ENCODE results near the gene TRMT13.

The TRMT13 gene

DNA sequence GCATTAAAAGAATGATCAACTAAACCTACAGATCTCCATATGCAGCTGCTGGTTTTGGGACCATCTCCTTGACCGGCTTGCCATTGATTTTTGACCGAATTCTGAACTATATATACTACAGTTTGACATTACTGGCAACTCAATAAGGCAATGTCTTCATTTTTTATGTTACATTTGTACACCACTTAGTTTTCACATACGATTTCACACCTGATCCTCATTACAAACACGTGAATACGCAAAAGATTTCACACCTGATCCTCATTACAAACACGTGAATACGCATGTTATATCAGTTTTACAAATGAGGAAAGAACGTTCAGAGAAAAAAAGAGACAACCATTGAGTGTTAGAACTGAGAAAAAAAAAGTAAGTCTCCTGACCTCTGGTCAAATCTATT lies 1.3 kb upstream of the TRMT13 start:
- peak overlapping the region; percentile 68 for H3K9ac ChIP-seq (ENCODE audit: low read length)
- TF ChIP-seq EZH2 (IDR thresholded peaks at IDR 0.05; ENCODE audit: borderline replicate concordance, low read length): no peak
- no peak for TF ChIP-seq CTCF (IDR thresholded peaks at IDR 0.05; ENCODE audit: low read length)
- H3K36me3 ChIP-seq (ENCODE audit: insufficient read depth, low read length): peaks cover 5% of the 10 kb centered on the region; the same call in 1 of the 2 replicates
- peaks cover 42% of the 10 kb centered on the region for H3K4me1 ChIP-seq (ENCODE audit: insufficient read depth, low read length, severe bottlenecking)
- no peak overlapping the region for H2AFZ ChIP-seq (ENCODE audit: low read length)
- no peaks in the 10 kb centered on the region for H3K9me3 ChIP-seq (ENCODE audit: low read length)
- H3K27ac ChIP-seq (ENCODE audit: low read depth, low read length, poor library complexity, severe bottlenecking): no peak overlapping the region
- no peaks in the 10 kb centered on the region for H4K20me1 ChIP-seq (ENCODE audit: insufficient read depth, low read length)
- peak overlapping the region; percentile 74 for H3K4me3 ChIP-seq (ENCODE audit: low read depth, low read length, poor library complexity, severe bottlenecking)
- peak overlapping the region; percentile 95 for H3K4me2 ChIP-seq (ENCODE audit: low read length)
- H3K79me2 ChIP-seq (ENCODE audit: insufficient read depth, low read length): peaks cover 81% of the 10 kb centered on the region
- H3K9me2 ChIP-seq (ENCODE audit: low read depth, low read length): no peaks in the 10 kb centered on the region
- no peaks in the 10 kb centered on the region for H3K27me3 ChIP-seq (ENCODE audit: insufficient read depth, low read length)
- H3F3A ChIP-seq (ENCODE audit: insufficient read depth, low read length): no peaks in the 10 kb centered on the region

DNA sequence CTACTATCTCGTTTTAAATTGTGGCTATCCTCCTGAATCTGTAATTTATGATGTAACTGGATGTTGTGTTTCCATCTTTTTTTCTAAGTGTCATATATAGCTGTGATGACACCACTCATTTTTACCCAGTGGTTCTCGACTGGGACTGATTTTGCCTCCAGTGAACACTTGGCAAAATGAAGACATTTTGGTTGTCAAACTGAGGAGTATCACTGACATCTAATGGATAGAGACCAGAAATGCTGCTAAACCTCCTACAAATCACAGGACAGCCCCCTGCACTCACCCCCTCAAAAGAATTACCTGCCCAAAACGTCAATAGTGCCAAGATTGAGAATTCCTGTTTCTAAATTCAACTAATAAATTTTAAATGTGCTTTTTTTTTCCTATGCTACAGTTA lies 1.9 kb downstream of the TRMT13 start:
- peak overlapping the region; percentile 79 for H3K4me2 ChIP-seq (ENCODE audit: low read length)

GRCh38 chr1:100137602-100138001 lies 4.6 kb downstream of the TRMT13 start:
- H3K27me3 ChIP-seq (ENCODE audit: insufficient read depth, low read length): no peaks in the 10 kb centered on the region
- no peak overlapping the region for H3K4me3 ChIP-seq (ENCODE audit: low read depth, low read length, poor library complexity, severe bottlenecking)
- H4K20me1 ChIP-seq (ENCODE audit: insufficient read depth, low read length): no peaks in the 10 kb centered on the region
- H2AFZ ChIP-seq (ENCODE audit: low read length): no peak overlapping the region
- no peak for TF ChIP-seq EZH2 (IDR thresholded peaks at IDR 0.05; ENCODE audit: borderline replicate concordance, low read length)
- no peak for TF ChIP-seq CTCF (IDR thresholded peaks at IDR 0.05; ENCODE audit: low read length)
- peaks cover 16% of the 10 kb centered on the region for H3K4me1 ChIP-seq (ENCODE audit: insufficient read depth, low read length, severe bottlenecking)
- H3K79me2 ChIP-seq (ENCODE audit: insufficient read depth, low read length): peaks cover 25% of the 10 kb centered on the region
- no peak overlapping the region for H3K4me2 ChIP-seq (ENCODE audit: low read length)
- no peaks in the 10 kb centered on the region for H3F3A ChIP-seq (ENCODE audit: insufficient read depth, low read length)
- no peaks in the 10 kb centered on the region for H3K9me3 ChIP-seq (ENCODE audit: low read length)
- no peak overlapping the region for H3K9ac ChIP-seq (ENCODE audit: low read length)
- H3K36me3 ChIP-seq (ENCODE audit: insufficient read depth, low read length): peaks cover 63% of the 10 kb centered on the region
- H3K27ac ChIP-seq (ENCODE audit: low read depth, low read length, poor library complexity, severe bottlenecking): no peak overlapping the region
- no peaks in the 10 kb centered on the region for H3K9me2 ChIP-seq (ENCODE audit: low read depth, low read length)

More for the DNA sequence above, 1.9 kb downstream of the TRMT13 start:
- H3K79me2 ChIP-seq (ENCODE audit: insufficient read depth, low read length): peaks cover 52% of the 10 kb centered on the region
- peak overlapping the region; percentile 74 for H3K4me3 ChIP-seq (ENCODE audit: low read depth, low read length, poor library complexity, severe bottlenecking)
- no peaks in the 10 kb centered on the region for H3K27me3 ChIP-seq (ENCODE audit: insufficient read depth, low read length)
- no peak overlapping the region for H2AFZ ChIP-seq (ENCODE audit: low read length)
- H3K9me3 ChIP-seq (ENCODE audit: low read length): no peaks in the 10 kb centered on the region
- no peak overlapping the region for H3K27ac ChIP-seq (ENCODE audit: low read depth, low read length, poor library complexity, severe bottlenecking)
- H3F3A ChIP-seq (ENCODE audit: insufficient read depth, low read length): no peaks in the 10 kb centered on the region
- no peaks in the 10 kb centered on the region for H3K9me2 ChIP-seq (ENCODE audit: low read depth, low read length)
- H3K4me1 ChIP-seq (ENCODE audit: insufficient read depth, low read length, severe bottlenecking): peaks cover 38% of the 10 kb centered on the region
- H3K9ac ChIP-seq (ENCODE audit: low read length): no peak overlapping the region; the same call in 1 of the 2 replicates
- H3K36me3 ChIP-seq (ENCODE audit: insufficient read depth, low read length): peaks cover 36% of the 10 kb centered on the region
- peak; percentile 27; the same call in 1 of the 2 replicates for TF ChIP-seq CTCF (IDR thresholded peaks at IDR 0.05; ENCODE audit: low read length)
- TF ChIP-seq EZH2 (IDR thresholded peaks at IDR 0.05; ENCODE audit: borderline replicate concordance, low read length): no peak
- H4K20me1 ChIP-seq (ENCODE audit: insufficient read depth, low read length): no peaks in the 10 kb centered on the region

Measured in OCI-LY1 (cell line).